GM12878 (cell line): ENCODE data around the gene GNAQ. TPM values are rescaled to one million over a fixed set of nuclear protein-coding genes. Genes with fewer than 3 reads are reported as not detected.

ENCODE experiments used
- ATAC-seq: fragments of 200-7000 bp; cut with Tn5 transposase; 3 replicates; pipeline ENCODE4 v1.9.1; 2020; ENCODE audit warnings: mild to moderate bottlenecking, moderate library complexity
- BruUV-seq: library from RNA; stranded (reverse); fragments of 400-500 nt; replicated peaks from 2 replicates; lab custom pipeline; 2021; lab: Mats Ljungman, UMichigan
- CTCF ChIA-PET: fragments of 300-600 bp; sonication (Branson Sonifier 250); formaldehyde crosslinking; extraction: SDS; loops from one replicate; lab custom pipeline; 2021; ENCODE audit warnings: inconsistent platforms; lab: Yijun Ruan, JAX
- POLR2A ChIA-PET: fragments of 350-600 bp; formaldehyde crosslinking; extraction: SDS; loops from one replicate; lab custom pipeline; 2021; ENCODE audit warnings: inconsistent platforms; lab: Charles Lee
- RAD21 ChIA-PET: fragments of 300-600 bp; sonication (Branson Sonifier 250); formaldehyde crosslinking; loops from one replicate; lab custom pipeline; 2023; ENCODE audit warnings: antibody characterized with exemption; ENCODE audit not compliant: unreplicated experiment; lab: Charles Lee
- SMC1A ChIA-PET: fragments of 300-600 bp; sonication (Branson Sonifier 250); formaldehyde crosslinking; loops from one replicate; lab custom pipeline; 2023; ENCODE audit not compliant: unreplicated experiment, uncharacterized antibody; lab: Charles Lee
- DNase-seq: peaks from one replicate; pipeline ENCODE4 v3.0.0-alpha.2; 2011; ENCODE audit warnings: low read depth, low spot score
- FAIRE-seq: peaks from 3 replicates; lab custom pipeline; 2011; peaks lifted over from hg19 to GRCh38; lab: Jason Lieb, UNC
- H2AFZ ChIP-seq: 2 replicates; pipeline ENCODE4 v1.6.0; 2011; ENCODE audit warnings: low read depth, low read length, control low read depth; ENCODE audit not compliant: control insufficient read depth
- H3K27ac ChIP-seq: 2 replicates; pipeline ENCODE4 v1.5.1; 2011; ENCODE audit warnings: control low read depth; ENCODE audit not compliant: control insufficient read depth, insufficient read depth
- H3K27me3 ChIP-seq, 2 experiments: replicated peaks in 1 of 2; 2 replicates each; pipeline versions ENCODE4 v1.6.0 to v1.6.1; 2011; ENCODE audit warnings: low read length in 1 of 2; ENCODE audit not compliant: control insufficient read depth in 2 of 2, insufficient read depth in 2 of 2
- H3K36me3 ChIP-seq, 2 experiments: 2 replicates each; pipeline ENCODE4 v1.5.1; 2011; ENCODE audit warnings: low read length in 1 of 2; ENCODE audit not compliant: control insufficient read depth in 2 of 2, insufficient read depth in 2 of 2
- H3K4me1 ChIP-seq: 2 replicates; pipeline ENCODE4 v1.6.1; 2011; ENCODE audit warnings: mild to moderate bottlenecking, low read length, moderate library complexity, mixed read lengths; ENCODE audit not compliant: control insufficient read depth, insufficient read depth
- H3K4me2 ChIP-seq: 2 replicates; pipeline ENCODE4 v1.6.0; 2011; ENCODE audit warnings: control low read depth; ENCODE audit not compliant: control insufficient read depth, insufficient read depth
- H3K4me3 ChIP-seq: fragments of 200-600 bp; sonication (generic); 2 replicates; pipeline ENCODE4 v1.5.1; 2016
- H3K79me2 ChIP-seq: 2 replicates; pipeline ENCODE4 v1.6.0; 2011; ENCODE audit warnings: low read length; ENCODE audit not compliant: control insufficient read depth, insufficient read depth
- H3K9ac ChIP-seq: 2 replicates; pipeline ENCODE4 v1.8.0; 2011; ENCODE audit warnings: low read length, control low read depth, mixed read lengths; ENCODE audit not compliant: control insufficient read depth, insufficient read depth
- H3K9me3 ChIP-seq: replicated peaks from 3 replicates; pipeline ENCODE4 v1.5.1; 2011; ENCODE audit warnings: mild to moderate bottlenecking, low read length; ENCODE audit not compliant: control insufficient read depth, insufficient read depth
- H4K20me1 ChIP-seq: 2 replicates; pipeline ENCODE4 v1.6.0; 2011; ENCODE audit not compliant: control insufficient read depth, insufficient read depth
- BMI1 ChIP-seq: fragments of 450-650 bp; IDR thresholded peaks from 2 replicates; pipeline ENCODE4 v1.6.1; 2016; ENCODE audit warnings: mild to moderate bottlenecking, moderate library complexity, borderline replicate concordance
- CBFB ChIP-seq: IDR thresholded peaks from 2 replicates; pipeline ENCODE4 v1.6.1; 2016; ENCODE audit warnings: antibody characterized with exemption, low read depth
- CEBPB ChIP-seq, 2 experiments: fragments of 150-350 bp in 1 of 2; IDR thresholded peaks; 2 replicates each; pipeline ENCODE4 v1.6.1; 2012 to 2014; ENCODE audit warnings: low read depth in 2 of 2, low read length in 2 of 2, borderline replicate concordance in 1 of 2, inconsistent platforms in 1 of 2
- IKZF1 ChIP-seq: fragments of 450-650 bp; conservative IDR thresholded peaks from 2 replicates; pipeline ENCODE4 v1.6.1; 2017; ENCODE audit warnings: antibody characterized with exemption, mild to moderate bottlenecking
- IRF4 ChIP-seq: IDR thresholded peaks from 2 replicates; pipeline ENCODE4 v1.6.1; 2011; ENCODE audit warnings: low read depth, low read length
- KLF5 ChIP-seq: fragments of 450-650 bp; IDR thresholded peaks from 2 replicates; pipeline ENCODE4 v1.6.1; 2014; ENCODE audit warnings: mild to moderate bottlenecking; ENCODE audit not compliant: partially characterized antibody
- MEF2B ChIP-seq: fragments of 450-650 bp; IDR thresholded peaks from 2 replicates; pipeline ENCODE4 v1.6.1; 2018; ENCODE audit warnings: mild to moderate bottlenecking, moderate library complexity; ENCODE audit not compliant: partially characterized antibody, poor library complexity, severe bottlenecking
- SIN3A ChIP-seq: IDR thresholded peaks from 2 replicates; pipeline ENCODE4 v1.6.1; 2012; ENCODE audit warnings: low read depth, low read length, improper control_type of control experiment
- SMARCA5 ChIP-seq: fragments of 450-650 bp; IDR thresholded peaks from 2 replicates; pipeline ENCODE4 v1.6.1; 2017; ENCODE audit warnings: mild to moderate bottlenecking
- SMC3 ChIP-seq: IDR thresholded peaks from 2 replicates; pipeline ENCODE4 v1.6.1; 2011; ENCODE audit warnings: low read length, improper control_type of control experiment, borderline replicate concordance
- TAF1 ChIP-seq: IDR thresholded peaks from 2 replicates; pipeline ENCODE4 v1.6.1; 2011; ENCODE audit warnings: mild to moderate bottlenecking, low read depth, low read length, borderline replicate concordance
- ZBTB33 ChIP-seq: fragments of 450-650 bp; IDR thresholded peaks from 2 replicates; pipeline ENCODE4 v1.6.1; 2017; ENCODE audit warnings: mild to moderate bottlenecking
- ZNF592 ChIP-seq: fragments of 450-650 bp; IDR thresholded peaks from 2 replicates; pipeline ENCODE4 v1.6.1; 2017; ENCODE audit warnings: mild to moderate bottlenecking, moderate library complexity
- WGBS: methylation state at CpG from one replicate; pipeline ENCODE4 v1.1.6; 2016; ENCODE audit warnings: low lambda C conversion rate; ENCODE audit not compliant: insufficient replicate concordance, insufficient coverage; ENCODE audit errors: missing lambda C conversion rate; 5-methylcytosine and 5-hydroxymethylcytosine counted together
- in situ Hi-C: fragments of 300-500 bp; cut with MboI; formaldehyde crosslinking; loops from 9 replicates; pipeline ENCODE4 v1.14.3; 2018; ENCODE audit warnings: mixed read lengths
- intact Hi-C: fragments of 100-400 bp; cut with micrococcal nuclease; formaldehyde crosslinking; loops from one replicate; pipeline ENCODE4 v1.14.2; 2022; ENCODE audit not compliant: unreplicated experiment
- polyA plus RNA-seq, 11 experiments: library from polyadenylated mRNA; depleted of rRNA in 4 of 11; unstranded in 6 of 11; stranded (reverse) in 5 of 11; fragments of >200 nt; fragmentation: Nextera tagmentation in 4 of 11; fragmentation: Illumina TruSeq in 1 of 11; extraction: Ambion mirVana in 4 of 11; extraction: Trizol in 1 of 11; gene quantifications; 1 replicate in 1 of 11; 2 replicates in 10 of 11; pipeline versions ENCODE4 v1.2.1 to v1.2.3, GENCODE V29; 2011 to 2016; ENCODE audit warnings: inconsistent platforms in 2 of 11, missing spikeins in 2 of 11, low read depth in 1 of 11
- total RNA-seq, 4 experiments: library from RNA; depleted of rRNA in 3 of 4; stranded (reverse); fragments of >200 nt in 3 of 4; fragmentation: Illumina TruSeq in 1 of 4; extraction: Trizol in 1 of 4; gene quantifications; 2 replicates each; pipeline versions ENCODE4 v1.2.1 to v1.2.3, GENCODE V29; 2013 to 2021

Gene GNAQ
- total and polyA plus RNA-seq, 10 of the 15 experiments (the other 5 are each of a cell fraction or from before 2014, with no cell fraction given), result 0.15 to 47.2 (median 0.49) TPM

- POLR2A ChIA-PET, result interaction anchor here (0.6 kb wide), 1 partner anchor 52 kb away, joined by 6 read pairs; no protein-coding TSS in a partner anchor
- H3K9me3 ChIP-seq, result no peaks in the 10 kb centered on the region
- ATAC-seq, result no peak
- TF ChIP-seq IKZF1 (no peak), TAF1 (no peak), SIN3A (no peak), SMARCA5 (no peak), SMC3 (no peak), ZNF592 (no peak), MEF2B (no peak), KLF5 (no peak), IRF4 (no peak), CBFB (no peak), BMI1 (no peak), ZBTB33 (no peak), CEBPB (IDR thresholded peaks at IDR 0.05; ENCODE audit: borderline replicate concordance in 1 of 2, low read depth in 2 of 2, low read length in 2 of 2) (no peak)
- TF ChIP-seq, all 136 proteins: peak for 0
- WGBS, result 48% methylated on average over 1 of the region's 1 CpG
- H3K4me3 ChIP-seq, result no peak overlapping the region
- no peak overlapping the region for H3K9ac ChIP-seq
- H3K79me2 ChIP-seq, result no peaks in the 10 kb centered on the region
- CTCF ChIA-PET, result interaction anchor here (0.8 to 2.1 kb wide), 4 partner anchors 8 to 352 kb away, joined by 3 to 13 read pairs (median 4); no protein-coding TSS in a partner anchor
- no TSS peak for BruUV-seq
- no peak overlapping the region for H2AFZ ChIP-seq
- intact Hi-C loops (no loop called here), in situ Hi-C loops (no loop called here)
- no peak overlapping the region for H3K27ac ChIP-seq
- H3K4me1 ChIP-seq, result no peaks in the 10 kb centered on the region
- H3K27me3 ChIP-seq, result no peaks in the 10 kb centered on the region; a peak in 1 of 4 replicates
- SMC1A ChIA-PET, result interaction anchor here (1.2 to 6.1 kb wide), 3 partner anchors 8 to 30 kb away, joined by 3 to 28 read pairs (median 3); no protein-coding TSS in a partner anchor
- H3K36me3 ChIP-seq, result no peaks in the 10 kb centered on the region
- no peak overlapping the region for H3K4me2 ChIP-seq
- no peak for FAIRE-seq
- H4K20me1 ChIP-seq, result no peaks in the 10 kb centered on the region
- RAD21 ChIA-PET, result no interaction called here
- DNase-seq, result no peak
Measured at GRCh38 chr9:77809552-77809951, 222.1 kb downstream of the GNAQ start.
